Spleen (tissue), 7 donors: Measurements from ENCODE around the gene SAMD14.

Source experiments
- CTCF ChIP-seq, 11 experiments: fragments of 200-600 bp in 7 of 11; fragments of 450-650 bp in 4 of 11; sonication (generic) in 4 of 11; IDR thresholded peaks in 8 of 11; conservative IDR thresholded peaks in 3 of 11; 1 replicate in 7 of 11; 2 replicates in 4 of 11; pipeline versions ENCODE4 v1.4.0 to v1.8.0; 2016 to 2021; ENCODE audit warnings: antibody characterized with exemption in 11 of 11, inconsistent platforms in 4 of 11, mild to moderate bottlenecking in 1 of 11
- POLR2A ChIP-seq, 3 donors: fragments of 450-650 bp; IDR thresholded peaks; one replicate each; pipeline ENCODE4 v1.5.1; 2017; ENCODE audit warnings: antibody characterized with exemption in 3 of 3, mild to moderate bottlenecking in 1 of 3
- donor health status: DM: no; HTN: no; CAD: no; lungs with moderate emphysema.
- donor health status: DM: no; HTN: no; CAD: no.
- donor health status: DM: no; HTN: no; CAD: no.

GRCh38 chr17:50172936-50173334 lies 43.0 kb upstream of the SAMD14 start:
- TF ChIP-seq CTCF (IDR thresholded peaks at IDR 0.05 in 8 of 11, conservative IDR thresholded peaks at IDR 0.05 in 3 of 11) (no peak), POLR2A (IDR thresholded peaks at IDR 0.05) (no peak)
